Kidney glomerular epithelial cell (primary cell): Measurements from ENCODE around the gene PILRA.
"Not testable (repeated sequence)": the region's sequence is repeated elsewhere in the genome, so short reads cannot be mapped to it uniquely, and the experiment has no call there.

ENCODE experiments used
- DNase-seq: peaks from one replicate; lab custom pipeline; 2025; lab: John Stamatoyannopoulos, UW

PILRA gene

DNA sequence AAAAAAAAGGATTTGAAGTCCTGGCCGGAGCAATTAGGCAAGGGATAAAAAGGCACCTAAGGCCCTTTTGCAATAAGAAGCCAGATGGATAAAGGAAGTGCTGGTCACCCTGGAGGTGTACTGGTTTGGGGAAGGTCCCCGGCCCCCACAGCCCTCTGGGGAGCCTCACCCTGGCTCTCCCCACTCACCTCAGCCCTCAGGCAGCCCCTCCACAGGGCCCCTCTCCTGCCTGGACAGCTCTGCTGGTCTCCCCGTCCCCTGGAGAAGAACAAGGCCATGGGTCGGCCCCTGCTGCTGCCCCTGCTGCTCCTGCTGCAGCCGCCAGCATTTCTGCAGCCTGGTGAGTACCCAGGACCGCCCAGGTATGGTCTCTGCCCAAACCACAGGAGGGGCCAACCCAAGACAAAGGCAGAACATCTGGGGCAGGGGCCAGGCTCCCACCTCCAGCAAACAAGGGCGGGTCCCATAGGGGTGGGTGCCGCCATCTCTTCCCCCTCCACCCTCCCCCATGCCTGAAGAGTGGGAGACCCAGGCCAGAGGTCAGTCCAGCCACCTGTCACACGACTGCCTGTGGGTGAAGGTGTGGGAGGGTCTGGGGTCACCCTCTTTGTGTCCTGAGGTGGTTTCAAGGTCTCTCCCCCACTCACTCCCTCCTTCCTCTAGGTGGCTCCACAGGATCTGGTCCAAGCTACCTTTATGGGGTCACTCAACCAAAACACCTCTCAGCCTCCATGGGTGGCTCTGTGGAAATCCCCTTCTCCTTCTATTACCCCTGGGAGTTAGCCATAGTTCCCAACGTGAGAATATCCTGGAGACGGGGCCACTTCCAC lies 15.0 kb upstream of the PILRA start, which contains the start of gene PILRB:
TSS of gene PILRB (plus strand) at position 91 of the 830 bp plus-strand sequence. CDS start at position 277, 186 bp downstream.
- DNase-seq: no peak

DNA sequence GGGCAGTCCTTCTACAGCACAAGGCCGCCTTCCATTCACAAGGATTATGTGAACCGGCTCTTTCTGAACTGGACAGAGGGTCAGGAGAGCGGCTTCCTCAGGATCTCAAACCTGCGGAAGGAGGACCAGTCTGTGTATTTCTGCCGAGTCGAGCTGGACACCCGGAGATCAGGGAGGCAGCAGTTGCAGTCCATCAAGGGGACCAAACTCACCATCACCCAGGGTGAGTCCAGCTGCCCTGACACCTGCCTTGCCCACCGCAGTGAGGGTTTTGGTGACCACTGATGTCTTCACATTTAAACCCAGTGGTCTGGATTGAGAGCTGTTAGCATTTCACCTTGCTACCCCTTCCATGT lies 14.5 kb upstream of the PILRA start:
- no peak for DNase-seq

DNA sequence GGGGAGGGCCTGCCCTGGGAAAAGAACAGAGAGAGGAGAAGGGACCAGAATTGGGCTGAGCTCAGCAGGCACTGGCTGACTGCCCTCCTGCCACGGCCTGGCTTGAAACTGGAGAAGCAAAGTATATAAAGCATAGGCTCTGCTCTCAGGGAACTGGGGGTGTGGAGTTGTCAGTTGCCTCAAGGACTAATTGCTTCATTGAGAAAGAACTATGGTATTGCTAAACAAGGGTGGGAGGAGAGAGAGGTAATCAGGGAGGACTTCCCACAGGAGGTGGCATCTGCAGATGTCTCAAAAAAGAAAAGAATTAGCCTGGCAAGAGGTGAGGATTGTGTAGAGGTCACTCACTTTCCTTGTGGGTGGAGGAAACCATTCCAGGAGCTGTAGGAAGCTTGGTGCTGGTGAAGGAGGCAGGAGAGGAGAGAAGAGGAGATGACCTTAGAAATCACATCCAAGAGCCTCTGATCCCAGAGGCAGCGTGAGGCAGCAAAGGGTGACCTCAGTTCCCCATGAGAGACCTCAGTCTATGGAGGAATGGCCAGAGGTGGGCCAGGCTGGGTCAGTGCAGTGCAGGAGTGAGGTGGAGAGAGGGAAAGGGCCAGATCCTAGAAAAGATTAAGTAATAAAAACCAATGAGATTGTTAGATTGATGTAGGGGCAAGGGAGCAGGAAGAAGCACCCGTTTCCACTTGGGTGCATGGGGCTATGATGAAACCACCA lies 13.0 kb upstream of the PILRA start:
- no peak for DNase-seq

DNA sequence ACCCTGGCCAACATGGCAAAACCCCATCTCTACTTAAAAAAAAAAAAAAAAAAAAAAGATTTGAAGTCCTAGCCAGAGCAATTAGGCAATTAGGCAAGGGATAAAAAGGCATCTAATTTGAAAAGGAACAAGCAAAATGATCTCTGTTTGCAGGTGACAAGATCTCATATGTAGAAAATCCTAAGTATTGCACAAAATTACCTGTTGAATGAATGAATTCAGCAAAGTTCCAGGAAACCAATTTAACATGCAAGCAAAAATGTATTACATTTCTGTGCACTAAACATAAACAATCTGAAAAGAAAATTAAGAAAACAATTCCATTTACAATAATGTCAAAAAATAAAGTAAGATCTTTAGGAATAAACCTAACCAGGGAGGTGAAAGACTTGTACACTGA lies 10.2 kb upstream of the PILRA start:
- no peak for DNase-seq

DNA sequence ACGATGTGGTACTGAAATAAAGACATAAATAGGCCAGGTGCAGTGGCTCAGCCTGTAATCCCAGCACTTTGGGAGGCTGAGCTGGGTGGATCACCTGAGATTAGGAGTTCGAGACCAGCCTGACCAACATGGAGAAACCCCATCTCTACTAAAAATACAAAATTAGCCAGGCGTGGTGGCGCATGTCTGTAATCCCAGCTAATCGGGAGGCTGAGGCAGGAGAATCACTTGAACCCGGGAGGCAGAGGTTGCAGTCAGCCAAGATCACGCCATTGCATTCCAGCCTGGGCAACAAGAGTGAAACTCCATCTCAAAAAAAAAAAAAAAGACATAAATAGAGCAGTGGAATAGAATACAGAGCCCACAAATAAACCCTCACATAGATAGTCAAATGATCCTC lies 9.5 kb upstream of the PILRA start:
- not testable (repeated sequence) for DNase-seq

DNA sequence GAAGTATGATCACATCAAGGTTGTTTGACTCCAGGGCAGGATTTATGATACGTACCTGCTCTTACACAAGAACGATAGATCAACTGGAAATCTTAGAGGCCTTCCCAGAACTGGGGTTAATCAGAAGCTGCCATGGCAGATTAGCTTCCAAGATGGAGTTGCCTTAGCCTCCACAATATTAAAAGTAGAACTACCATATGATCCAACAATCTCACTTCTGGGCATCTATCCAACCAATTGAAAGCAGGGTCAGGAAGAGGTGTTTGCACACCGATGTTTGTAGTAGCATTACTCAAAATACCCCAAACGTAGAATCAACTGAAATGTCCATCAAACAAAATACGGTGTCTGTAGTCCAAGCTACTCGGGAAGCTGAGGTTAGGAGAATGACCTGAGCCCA lies 8.8 kb upstream of the PILRA start:
- no peak for DNase-seq

DNA sequence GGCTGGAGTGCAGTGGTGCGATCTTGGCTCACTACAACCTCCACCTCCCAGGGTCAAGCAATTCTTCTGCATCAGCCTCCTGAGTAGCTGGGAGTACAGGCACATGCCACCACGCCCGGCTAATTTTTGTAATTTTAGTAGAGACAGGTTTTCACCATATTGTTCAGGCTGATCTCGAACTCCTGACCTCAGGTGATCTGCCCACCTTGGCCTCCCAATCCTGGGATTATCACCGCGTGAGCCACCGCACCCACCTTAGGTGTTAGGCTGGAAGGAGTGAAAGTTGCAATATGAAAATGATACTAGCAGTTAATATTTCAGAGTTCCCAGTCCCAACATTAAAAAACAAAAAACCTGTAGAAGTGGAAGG lies 7.3 kb upstream of the PILRA start:
- DNase-seq: not testable (repeated sequence)

DNA sequence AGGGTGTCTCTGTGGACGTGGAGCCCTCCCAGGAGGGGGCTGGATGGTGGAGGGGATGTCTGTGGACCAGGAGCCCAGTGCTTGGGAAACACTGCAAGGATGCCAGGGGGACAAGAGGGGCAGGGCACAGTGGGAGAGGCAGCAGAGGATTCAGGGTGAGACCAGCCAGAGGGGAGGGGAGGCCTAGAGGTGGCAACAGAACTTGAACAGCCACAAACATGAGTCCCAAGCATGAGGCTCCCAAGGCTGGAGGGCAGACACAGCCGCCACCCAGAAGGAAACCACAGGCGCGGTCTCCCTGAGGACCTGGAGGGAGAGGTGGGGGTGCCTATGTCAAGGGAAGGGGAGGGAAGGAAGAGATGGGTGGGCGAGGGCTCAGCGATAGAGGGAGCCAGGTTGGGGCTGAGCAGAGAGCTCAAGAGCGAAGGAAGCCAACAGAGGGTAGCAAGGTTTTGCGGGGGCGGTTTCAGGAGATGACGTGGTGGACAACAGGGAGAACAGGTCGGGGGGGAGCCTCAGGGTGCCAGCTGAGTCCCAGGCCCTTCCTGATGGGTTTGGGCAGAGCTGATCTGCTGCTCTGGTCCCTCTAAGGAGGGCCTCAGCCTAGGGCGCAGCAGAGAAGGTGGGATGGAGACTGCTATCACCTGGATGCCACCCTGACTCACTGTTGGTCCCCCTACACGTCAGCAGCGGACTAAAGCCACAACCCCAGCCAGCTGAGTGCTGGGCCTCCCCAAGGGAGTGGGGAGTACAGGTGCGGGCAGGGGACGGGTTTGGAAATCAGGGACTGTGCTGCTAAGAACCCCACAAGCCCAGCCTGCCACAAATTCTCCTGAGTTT lies 6.7 kb upstream of the PILRA start:
- no peak for DNase-seq

DNA sequence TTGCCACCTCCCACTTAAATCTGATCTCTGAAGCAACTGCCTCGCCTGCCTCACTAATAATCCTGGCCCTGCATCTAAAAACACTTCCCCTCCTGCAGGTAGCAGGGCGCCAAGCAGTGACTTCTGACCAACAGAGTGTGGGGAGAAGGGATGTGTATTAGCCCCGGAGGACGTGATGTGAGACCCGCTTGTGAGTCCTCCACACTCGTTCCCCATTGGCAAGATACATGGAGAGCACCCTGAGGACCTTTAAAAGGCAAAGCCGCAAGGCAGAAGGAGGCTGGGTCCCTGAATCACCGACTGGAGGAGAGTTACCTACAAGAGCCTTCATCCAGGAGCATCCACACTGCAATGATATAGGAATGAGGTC lies 6.1 kb upstream of the PILRA start:
- DNase-seq: no peak

DNA sequence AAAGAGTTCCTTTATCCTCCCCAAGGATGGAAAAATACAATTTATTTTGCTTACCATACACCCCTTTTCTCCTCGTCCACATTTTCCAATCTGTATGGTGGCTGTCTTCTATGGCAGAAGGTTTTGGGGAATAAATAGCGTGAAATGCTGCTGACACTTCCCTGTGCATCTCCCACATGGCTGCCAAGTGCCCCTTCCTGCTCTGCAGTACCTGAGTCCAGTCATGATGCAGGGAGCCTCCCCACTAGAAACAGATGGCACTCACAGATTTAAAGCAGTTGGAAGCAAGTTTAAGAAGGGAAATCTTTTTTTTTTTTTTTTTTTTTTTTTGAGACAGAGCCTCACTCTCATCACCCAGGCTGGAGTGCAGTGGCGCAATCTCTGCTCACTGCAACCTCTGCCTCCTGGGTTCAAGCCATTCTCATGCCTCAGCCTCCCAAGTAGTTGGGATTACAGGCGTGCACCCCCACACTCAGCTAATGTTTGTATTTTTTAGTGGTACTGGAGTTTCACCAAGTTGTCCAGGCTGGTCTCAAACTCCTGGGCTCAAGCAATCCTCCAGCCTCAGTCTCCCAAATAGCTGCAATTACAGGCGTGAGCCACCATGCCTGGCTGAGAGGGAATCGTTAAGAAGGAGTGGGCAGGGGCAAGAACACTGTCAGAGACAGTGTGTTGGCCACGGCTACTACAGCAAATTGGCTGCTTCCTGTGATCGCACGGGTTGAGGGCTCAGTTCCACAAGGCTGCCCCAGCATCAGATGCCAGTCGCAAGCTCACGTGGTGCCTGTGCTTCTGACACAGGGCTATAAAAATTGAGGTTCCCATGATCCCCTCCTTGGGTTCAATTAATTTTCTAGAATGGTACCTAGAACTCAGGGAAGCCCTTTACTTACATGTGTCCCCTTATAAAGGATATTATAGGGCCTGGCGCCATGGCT lies 5.3 kb upstream of the PILRA start:
- DNase-seq: no peak

DNA sequence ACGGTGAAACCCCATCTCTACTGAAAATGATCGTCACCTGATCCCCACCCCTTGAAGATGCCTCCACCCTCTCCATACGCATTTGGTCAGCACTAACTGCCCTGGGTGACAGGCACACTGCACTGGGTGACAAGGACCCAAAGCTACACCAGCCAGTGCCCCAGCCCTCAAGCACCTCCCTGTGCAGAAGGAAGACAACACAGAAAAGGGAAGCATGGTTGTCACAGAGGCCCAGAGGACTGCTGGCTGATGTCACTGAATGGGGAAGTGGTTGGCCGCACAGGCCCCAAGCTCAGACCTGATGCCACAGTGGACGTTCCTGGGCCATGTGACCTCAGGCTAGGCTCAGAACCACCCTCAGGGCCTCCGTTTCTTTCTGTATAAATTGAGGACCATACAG lies 4.2 kb upstream of the PILRA start:
- DNase-seq: no peak

DNA sequence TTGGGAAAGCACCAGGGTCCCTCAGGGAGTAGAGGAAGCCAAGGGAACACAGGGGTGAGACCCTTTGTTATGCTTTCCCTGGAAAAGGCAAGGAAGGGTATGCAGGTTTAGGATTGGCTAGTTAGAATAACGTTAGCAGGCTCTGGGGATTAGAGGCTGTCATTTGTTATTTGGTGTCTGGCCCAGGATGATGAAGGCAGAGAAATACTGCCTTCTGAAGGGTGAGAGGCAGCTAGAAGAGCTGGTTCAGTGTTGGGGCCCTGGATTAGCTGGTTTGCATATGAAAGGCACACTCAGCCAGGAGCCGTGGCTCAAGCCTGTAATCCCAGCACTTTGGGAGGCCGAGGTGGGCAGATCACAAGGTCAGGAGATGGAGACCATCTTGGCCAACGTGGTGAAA lies 3.0 kb upstream of the PILRA start:
- no peak for DNase-seq

DNA sequence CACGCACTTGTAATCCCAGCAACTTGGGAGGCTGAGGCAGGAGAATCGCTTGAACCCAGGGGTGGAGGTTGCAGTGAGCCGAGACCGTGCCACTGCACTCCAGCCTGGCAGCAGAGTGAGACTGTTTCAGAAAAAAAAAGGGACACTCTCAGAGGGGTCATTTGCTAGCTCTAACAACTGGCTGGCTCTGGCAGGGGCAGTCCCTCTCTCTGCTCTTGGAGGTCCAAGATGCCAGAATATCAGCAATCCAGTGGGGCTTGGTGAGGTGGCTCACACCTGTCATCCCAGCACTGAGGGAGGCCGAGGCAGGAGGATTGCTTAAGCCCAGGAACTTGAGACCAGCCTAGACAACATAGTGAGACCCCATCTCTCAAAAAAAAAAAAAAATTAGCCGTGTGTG lies 2.5 kb upstream of the PILRA start:
- no peak for DNase-seq

DNA sequence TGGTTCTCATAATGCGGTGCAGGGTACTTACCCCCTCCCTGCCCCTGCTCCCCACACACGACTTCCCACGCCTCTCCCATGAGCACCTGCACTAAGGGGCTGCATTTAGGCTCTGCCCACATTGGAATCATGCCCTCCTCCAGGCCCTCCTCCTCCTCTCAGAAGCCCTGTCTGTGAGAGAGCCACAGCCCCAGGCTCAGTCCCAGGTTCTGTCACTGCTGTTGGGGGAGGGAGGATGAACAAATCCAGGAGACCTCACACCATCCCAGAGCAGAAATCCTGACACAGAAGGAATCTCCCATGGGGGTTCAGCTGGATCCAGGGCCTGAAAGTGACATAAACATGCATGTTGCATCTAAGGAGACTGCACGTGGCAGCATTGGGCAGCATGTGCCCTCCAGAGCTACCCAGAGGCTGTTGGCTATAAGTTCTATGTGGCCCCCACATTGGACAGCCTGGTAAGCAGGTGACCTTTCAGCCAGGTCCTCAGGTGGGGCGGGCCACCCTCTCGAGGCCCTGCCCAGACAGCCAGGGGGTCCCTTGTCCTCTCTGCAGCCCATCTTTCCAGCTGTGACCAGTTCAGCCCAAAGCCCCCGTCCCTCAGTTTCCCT lies 1.6 kb upstream of the PILRA start:
- no peak for DNase-seq

DNA sequence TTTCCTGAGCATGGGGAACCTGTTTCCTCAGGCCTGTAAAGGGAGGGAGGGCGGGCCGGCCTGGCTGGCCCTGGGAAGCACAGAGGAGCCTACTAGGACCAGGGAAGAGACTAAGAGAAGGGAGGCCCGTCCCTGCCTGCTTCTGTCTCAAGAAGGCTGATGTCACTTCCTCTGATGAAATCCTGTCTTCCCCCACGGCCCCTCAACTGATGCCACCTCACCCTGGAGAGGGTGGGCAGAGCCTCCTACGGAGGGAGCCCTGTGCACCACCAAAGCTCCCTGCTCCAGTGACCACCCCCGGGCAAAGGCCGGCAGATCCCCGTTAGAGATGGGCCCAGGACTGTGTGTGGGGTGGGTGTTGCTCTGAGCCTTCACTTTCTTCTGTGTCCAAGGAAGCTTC lies 1.0 kb upstream of the PILRA start:
- DNase-seq: no peak

DNA sequence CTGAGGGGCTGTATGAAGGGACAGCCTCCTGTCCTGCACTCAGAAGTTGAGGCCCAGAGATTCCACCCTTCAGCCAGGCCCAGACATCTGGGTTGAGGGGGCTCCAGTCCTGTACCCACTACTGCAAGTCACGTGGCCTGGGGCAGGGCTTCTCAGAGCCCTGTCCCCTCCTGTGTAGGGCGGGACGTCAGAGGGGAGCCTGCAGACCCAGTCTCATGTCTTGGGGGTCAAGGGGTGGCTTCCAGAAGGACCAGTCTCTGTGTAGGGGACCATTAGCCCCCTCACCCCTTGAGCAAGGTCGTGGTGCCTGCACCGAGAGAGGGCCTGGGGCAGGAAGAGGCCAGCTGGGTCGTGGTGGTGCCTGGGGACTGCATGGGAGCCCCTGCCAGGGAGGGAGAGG lies 593 bp upstream of the PILRA start:
- DNase-seq: no peak

DNA sequence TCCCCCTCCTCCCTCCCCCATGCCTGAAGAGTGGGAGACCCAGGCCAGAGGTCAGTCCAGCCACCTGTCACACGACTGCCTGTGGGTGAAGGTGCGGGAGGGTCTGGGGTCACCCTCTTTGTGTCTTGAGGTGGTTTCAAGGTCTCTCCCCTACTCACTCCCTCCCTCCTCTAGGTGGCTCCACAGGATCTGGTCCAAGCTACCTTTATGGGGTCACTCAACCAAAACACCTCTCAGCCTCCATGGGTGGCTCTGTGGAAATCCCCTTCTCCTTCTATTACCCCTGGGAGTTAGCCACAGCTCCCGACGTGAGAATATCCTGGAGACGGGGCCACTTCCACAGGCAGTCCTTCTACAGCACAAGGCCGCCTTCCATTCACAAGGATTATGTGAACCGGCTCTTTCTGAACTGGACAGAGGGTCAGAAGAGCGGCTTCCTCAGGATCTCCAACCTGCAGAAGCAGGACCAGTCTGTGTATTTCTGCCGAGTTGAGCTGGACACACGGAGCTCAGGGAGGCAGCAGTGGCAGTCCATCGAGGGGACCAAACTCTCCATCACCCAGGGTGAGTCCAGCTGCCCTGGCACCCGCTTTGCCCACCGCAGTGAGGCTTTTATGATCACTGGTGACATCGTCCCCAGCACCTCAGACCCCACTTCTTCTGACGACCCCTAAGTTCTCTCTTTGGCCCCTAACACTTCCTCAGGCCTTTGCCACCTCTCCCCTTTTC lies 747 bp downstream of the PILRA start:
- peak; percentile 13 for DNase-seq

DNA sequence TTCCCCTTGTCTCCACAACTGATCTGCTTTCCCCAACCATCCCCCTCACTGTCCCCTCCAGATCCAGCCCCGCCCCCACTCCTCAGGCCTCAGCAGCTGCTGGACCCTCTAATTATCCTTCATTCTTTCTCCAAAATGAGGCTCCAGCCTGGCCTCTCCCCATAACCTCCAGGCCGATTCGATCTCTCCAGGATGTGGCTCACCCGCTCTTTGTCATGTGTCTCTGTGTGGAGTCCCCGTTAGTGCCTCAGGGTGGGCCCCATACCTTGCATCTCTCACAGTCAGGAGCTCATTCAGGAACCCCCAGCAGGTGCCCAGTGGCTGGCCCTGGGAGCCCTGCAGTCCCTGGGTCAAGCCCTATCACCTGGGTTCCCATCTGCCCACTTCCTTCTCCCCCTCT lies 1.3 kb downstream of the PILRA start:
- DNase-seq: no peak

DNA sequence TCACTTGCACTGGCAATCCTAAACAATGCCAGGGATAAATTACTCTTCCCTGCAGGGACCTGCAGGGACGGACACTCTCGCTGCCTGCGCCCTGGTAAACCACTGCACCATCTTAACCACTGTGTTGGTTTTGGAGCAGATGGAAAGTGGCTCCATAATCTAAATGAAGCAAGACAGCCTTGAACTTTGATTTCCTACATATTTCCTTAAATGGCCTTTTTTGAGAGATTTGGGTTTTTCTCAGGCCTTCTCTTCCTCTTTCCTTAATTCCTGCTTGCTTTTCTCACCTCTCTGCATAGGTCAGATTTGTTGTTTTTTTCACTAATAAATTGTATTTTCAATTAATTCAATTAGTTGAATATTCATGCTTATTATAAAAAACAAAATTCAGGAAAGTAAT lies 2.8 kb downstream of the PILRA start:
- no peak for DNase-seq

DNA sequence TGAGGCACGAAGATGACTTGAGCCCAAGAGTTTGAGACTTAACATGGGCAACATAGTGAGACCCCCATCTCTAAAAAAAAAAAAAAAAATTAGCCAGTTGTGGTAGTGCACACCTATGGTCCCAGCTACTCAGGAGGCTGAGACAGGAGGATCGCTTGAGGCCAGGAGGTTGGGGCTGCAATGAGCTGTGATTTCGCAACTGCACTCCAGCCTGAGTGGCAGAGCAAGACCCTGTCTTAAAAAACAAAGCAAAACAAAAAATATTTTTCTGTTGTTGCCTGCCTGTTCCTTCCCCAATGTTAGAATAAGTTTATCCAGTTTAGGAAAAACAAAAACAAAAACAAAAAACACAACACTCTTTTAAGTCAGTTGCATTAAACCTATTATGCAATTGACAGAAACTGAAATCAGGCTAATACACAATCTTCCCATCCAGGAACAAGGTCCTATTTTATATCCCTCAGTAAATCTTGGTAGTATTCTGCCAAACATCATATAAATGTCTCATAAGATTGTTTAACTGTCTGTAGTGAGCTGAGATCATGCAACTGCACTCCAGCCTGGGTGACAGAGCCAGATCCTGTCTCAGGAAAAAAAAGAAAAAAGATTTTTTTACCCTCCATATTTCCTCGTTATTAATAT lies 4.9 kb downstream of the PILRA start:
- no peak for DNase-seq
